Spleen (tissue), 7 donors: Measurements from ENCODE around the gene RIPK4.

Experiments
- CTCF ChIP-seq, 11 experiments: fragments of 200-600 bp in 7 of 11; fragments of 450-650 bp in 4 of 11; sonication (generic) in 4 of 11; IDR thresholded peaks in 8 of 11; conservative IDR thresholded peaks in 3 of 11; 1 replicate in 7 of 11; 2 replicates in 4 of 11; pipeline versions ENCODE4 v1.4.0 to v1.8.0; 2016 to 2021; ENCODE audit warnings: antibody characterized with exemption in 11 of 11, inconsistent platforms in 4 of 11, mild to moderate bottlenecking in 1 of 11
- POLR2A ChIP-seq, 3 donors: fragments of 450-650 bp; IDR thresholded peaks; one replicate each; pipeline ENCODE4 v1.5.1; 2017; ENCODE audit warnings: antibody characterized with exemption in 3 of 3, mild to moderate bottlenecking in 1 of 3
- donor health status: DM: no; HTN: no; CAD: no; lungs with moderate emphysema.
- donor health status: DM: no; HTN: no; CAD: no.
- donor health status: DM: no; HTN: no; CAD: no.

GRCh38 chr21:41776778-41777177, 9.9 kb upstream of the RIPK4 start:
- TF ChIP-seq CTCF (IDR thresholded peaks at IDR 0.05 in 8 of 11, conservative IDR thresholded peaks at IDR 0.05 in 3 of 11) (no peak), POLR2A (IDR thresholded peaks at IDR 0.05) (no peak)
